Measurements from ENCODE around the gene BEND3. TPM values are rescaled to one million over a fixed set of nuclear protein-coding genes. Genes with fewer than 3 reads are reported as not detected.

The BEND3 gene
- 3.1 to 3.9 TPM (median 3.4 TPM) in 5 replicates for total RNA-seq (2022; extraction: Qiagen RNA extraction)

DNA sequence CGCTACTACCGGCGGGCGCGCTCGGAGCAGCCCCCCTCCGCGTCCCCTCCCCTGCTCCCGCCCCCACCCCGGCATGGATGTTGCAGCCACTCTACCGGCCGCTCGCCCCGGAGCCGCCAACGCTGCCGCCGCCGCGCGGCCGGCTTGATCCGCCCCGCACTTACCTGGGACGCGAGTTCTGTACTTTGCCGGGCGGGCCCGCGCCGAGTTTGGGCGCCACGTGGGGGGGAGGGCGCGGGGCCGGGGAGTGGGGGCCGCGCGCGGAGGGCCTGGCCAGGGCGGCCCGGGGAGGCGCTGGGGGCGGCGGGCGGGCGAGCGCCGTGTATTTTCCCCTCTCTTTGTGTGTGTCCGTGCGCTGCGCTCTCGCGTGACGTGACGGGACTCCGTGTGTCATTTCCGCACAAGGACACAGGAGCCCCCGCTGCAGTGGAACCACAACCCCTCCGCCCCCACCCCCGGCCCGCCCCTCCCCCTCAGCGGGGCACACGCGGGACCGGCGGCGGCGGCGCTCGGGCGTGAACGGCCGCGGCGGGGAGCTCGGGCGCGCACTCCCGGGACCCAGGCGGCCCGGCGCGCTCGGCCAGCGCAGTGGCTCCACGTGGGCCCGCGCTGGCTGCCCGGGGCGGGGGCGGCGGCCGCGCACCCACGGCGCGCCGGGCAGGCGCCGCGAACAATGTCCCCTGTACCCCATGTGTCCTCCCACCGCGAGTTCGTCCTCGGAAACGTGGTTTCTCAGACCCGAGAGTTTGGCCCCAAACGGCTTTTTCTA is at the start of gene BEND3:
Gene BEND3, minus strand, starts transcription at position 590 of the 769 bp plus-strand sequence. CDS start 16,230 bp downstream, outside the sequence.

Other genes starting within 250 kb of the BEND3 start
- 236 to 307 TPM (median 294 TPM) in 5 replicates for gene CD24, start 140.8 kb downstream of the BEND3 start, total RNA-seq (2022; extraction: Qiagen RNA extraction)
- gene MTRES1, start 87.3 kb downstream of the BEND3 start, total RNA-seq (2022; extraction: Qiagen RNA extraction), result 8.6 to 13.0 TPM (median 9.9 TPM) in 5 replicates